H54 (cell line): ENCODE data around the gene PLCB1.

Experiments used
- DNase-seq: peaks from one replicate; pipeline ENCODE4 v3.0.0; 2011; ENCODE audit warnings: low spot score, mixed read lengths; ENCODE audit not compliant: insufficient read length
- FAIRE-seq: peaks from 3 replicates; lab custom pipeline; 2011; peaks lifted over from hg19 to GRCh38; lab: Jason Lieb, UNC
- POLR2A ChIP-seq: IDR thresholded peaks from 2 replicates; pipeline ENCODE4 v1.6.1; 2011; ENCODE audit warnings: low read depth, mild to moderate bottlenecking, low read length

PLCB1 gene

GRCh38 chr20:8357703-8358102 lies 225.6 kb downstream of the PLCB1 start:
- FAIRE-seq = no peak
- no peak for TF ChIP-seq POLR2A
- DNase-seq = no peak

- FAIRE-seq (no peak), DNase-seq (no peak)
- TF ChIP-seq POLR2A = no peak
Observed at GRCh38 chr20:8360035-8360434, 228.0 kb downstream of the PLCB1 start.

DNA sequence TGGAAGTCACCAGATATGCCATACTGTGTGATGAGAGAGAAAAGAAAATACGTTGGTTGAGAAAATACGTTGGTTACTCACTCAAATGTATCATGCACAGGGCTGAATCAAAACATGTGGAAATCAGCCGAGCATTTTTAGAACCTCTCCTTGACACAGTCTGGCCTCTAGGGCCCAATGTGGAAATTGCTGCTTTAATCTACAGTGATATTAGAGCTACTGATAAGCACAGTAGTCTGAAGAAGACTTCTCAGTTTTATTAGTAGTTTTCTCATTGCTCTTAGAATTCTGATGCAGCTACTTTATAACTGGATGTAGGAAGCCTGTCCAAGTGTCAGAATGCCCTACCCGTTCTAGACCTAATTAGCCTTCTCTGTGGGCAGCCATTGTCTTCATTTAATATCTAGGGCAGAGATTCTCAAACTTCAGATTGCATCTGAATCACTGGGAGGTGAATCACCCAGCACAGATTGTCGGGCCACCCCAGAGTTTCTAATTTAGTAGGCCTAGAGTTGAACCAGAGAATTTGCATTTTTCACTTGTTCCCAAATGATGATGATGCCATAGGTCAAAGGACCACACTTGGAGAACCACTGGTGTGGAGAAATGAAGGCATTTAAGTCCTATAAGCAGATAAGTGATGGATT lies 229.1 kb downstream of the PLCB1 start:
- no peak for TF ChIP-seq POLR2A
- DNase-seq = no peak
- no peak for FAIRE-seq

- no peak for FAIRE-seq
- TF ChIP-seq POLR2A = no peak
- DNase-seq = no peak
Observed at GRCh38 chr20:8361779-8362178, 229.7 kb downstream of the PLCB1 start.

DNA sequence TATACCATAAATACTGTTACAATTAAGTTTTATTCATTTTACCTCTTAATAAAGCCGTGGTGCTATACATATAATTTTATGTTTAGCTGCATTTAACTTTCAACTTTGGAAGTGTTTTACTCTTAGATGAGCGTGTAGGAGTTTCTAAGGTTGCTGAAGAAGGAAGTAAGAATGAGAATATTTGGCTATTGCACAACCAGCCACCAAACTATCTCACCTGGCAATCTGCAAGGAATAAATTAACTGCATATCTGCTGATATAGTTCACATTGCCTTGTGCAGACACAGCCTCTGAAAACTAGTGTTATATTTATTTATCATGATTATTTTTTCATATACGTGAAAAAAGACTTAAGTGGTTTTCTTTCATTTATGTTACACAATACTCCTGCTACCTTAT lies 230.4 kb downstream of the PLCB1 start:
- FAIRE-seq (no peak), DNase-seq (no peak)
- TF ChIP-seq POLR2A = no peak

- no peak for DNase-seq
- no peak for TF ChIP-seq POLR2A
- no peak for FAIRE-seq
Observed at GRCh38 chr20:8363970-8364733, 232.1 kb downstream of the PLCB1 start.

GRCh38 chr20:8364734-8365078 lies 232.6 kb downstream of the PLCB1 start:
- no peak for DNase-seq
- no peak for FAIRE-seq
- no peak for TF ChIP-seq POLR2A

DNA sequence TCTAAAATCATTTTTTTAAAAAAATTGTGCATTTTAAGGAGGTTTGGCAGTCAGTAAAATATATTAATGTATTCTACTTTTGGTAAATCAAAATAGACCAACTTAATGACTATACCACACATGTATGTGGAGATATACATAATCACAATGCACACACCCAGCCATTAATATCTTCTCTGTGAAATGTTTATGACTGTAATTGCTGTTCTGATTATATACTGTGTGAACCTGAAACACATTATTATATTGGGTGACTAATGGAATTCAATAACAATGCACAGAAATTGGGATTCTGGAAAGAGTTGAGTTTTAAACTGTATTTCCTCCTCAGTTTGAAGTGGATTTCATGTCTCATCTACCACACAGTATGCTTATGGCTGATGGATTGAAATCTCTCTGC lies 233.6 kb downstream of the PLCB1 start:
- DNase-seq (no peak), FAIRE-seq (no peak)
- TF ChIP-seq POLR2A = no peak

DNA sequence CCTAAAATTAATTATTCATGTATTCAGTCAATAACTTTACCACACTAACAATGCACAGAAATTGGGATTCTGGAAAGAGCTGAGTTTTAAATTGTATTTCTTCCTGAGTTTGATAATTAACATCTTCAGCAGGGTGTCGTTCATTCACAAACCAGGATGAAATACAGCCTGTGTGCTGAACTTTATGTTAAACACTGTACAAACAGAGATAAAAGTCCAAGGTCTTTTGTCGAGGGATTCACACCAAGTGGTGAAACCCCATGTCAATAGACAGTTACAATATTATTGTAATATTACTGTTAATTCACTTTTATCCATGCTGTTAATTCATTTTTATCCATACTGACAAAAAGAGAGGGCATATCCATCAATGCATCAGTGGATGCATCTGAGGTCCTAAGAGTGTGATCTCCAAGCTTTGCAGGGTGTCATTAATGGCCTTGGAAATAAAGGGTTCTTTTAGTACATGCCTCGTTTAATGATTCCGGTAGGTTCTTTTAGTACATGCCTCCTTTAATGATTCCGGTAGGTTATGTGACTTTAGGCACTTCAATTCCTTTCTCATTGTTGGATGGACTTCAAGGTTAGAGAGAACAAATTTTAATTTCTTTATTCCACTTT lies 234.3 kb downstream of the PLCB1 start:
- FAIRE-seq = no peak
- TF ChIP-seq POLR2A = no peak
- no peak for DNase-seq

GRCh38 chr20:8367689-8368088 lies 235.6 kb downstream of the PLCB1 start:
- DNase-seq (no peak), FAIRE-seq (no peak)
- TF ChIP-seq POLR2A = no peak

DNA sequence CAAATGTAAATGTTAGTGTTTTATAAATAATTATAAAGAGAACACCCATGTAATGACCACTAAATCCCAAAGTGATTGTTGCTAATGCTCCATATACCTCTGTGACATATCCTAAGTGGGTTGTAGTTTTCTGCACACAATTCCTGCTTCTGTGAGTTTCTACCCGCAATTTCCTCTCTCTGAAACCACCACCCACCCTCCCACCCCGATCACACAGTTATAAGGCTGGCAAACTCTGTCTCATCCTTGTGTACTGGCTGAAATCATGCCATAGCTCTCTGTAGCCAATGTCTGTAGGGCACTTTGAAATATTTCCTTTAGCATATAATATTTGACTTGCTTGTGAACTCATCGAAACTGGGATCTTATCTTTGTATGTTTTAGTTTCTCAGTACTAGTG lies 236.6 kb downstream of the PLCB1 start:
- DNase-seq = no peak
- no peak for TF ChIP-seq POLR2A
- no peak for FAIRE-seq

GRCh38 chr20:8369311-8369710 lies 237.2 kb downstream of the PLCB1 start:
- FAIRE-seq (no peak), DNase-seq (no peak)
- no peak for TF ChIP-seq POLR2A

- DNase-seq (no peak), FAIRE-seq (no peak)
- no peak for TF ChIP-seq POLR2A
Observed at GRCh38 chr20:8370774-8371173, 238.7 kb downstream of the PLCB1 start.

DNA sequence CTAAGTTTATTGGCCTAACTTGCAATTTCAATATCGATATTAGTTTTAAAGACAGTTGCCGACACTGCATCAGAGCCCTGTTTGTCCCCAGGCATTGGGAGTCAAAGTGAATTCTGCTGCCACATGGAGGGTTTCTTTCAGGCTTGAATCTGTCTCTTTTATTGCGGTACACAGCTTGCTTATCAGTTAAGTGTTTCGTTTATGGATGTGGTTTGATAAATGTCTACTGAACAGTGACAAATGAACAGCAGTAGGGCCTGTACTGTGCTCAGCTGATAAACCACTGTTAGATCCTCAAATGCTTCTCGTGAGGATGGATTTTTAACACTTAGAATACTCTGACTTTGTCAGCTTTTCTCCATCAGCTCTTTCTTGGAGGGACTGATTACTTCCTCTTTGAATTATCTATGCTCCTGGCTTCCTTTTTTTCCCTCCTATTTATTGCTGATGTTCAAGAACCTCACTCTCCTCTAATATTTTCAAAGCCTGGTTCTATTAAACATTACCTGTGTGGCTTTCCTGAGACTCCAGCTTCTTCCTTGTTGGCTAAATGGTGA lies 240.8 kb downstream of the PLCB1 start:
- FAIRE-seq (no peak), DNase-seq (no peak)
- TF ChIP-seq POLR2A = no peak
